ENCODE measurements around the gene OPCML. TPM values are rescaled to one million over a fixed set of nuclear protein-coding genes. Genes with fewer than 3 reads are reported as not detected.

The OPCML gene
- total RNA-seq, 4 donors from 2014 or later, result not detected

GRCh38 chr11:132636523-132636922 is 895.8 kb downstream of the OPCML start:
- 79 to 83% methylated on average over 4 of the region's 4 CpGs for WGBS, 2 donors (ENCODE audit: low coverage in 1 of 2)
- H3K27me3 ChIP-seq, result no peaks in the 10 kb centered on the region
- no peak overlapping the region for H3K4me3 ChIP-seq
- DNase-seq, result no peak
- in situ Hi-C loops (cut with MboI; ENCODE audit: low pct_ligation_motif_present in 1 of 4, low pct_unique_long_range_greater_than_20kb in 1 of 4, low sequenced_read_pairs in 3 of 4) (no loop called here), intact Hi-C loops (cut with DNase I; ENCODE audit: low total_unique reads) (no loop called here)
- H3K36me3 ChIP-seq, result no peaks in the 10 kb centered on the region
- H3K4me1 ChIP-seq, result no peaks in the 10 kb centered on the region
- TF ChIP-seq POLR2AphosphoS5 (IDR thresholded peaks at IDR 0.05) (no peak), CTCF (IDR thresholded peaks at IDR 0.05) (no peak), POLR2A (IDR thresholded peaks at IDR 0.05) (no peak), EP300 (IDR thresholded peaks at IDR 0.05; ENCODE audit: low read depth) (no peak)
- H3K27ac ChIP-seq, result no peak overlapping the region
- no peaks in the 10 kb centered on the region for H3K9me3 ChIP-seq

- Histone ChIP-seq H3K27ac (no peak overlapping the region), H3K4me3 (no peak overlapping the region), H3K36me3 (no peaks in the 10 kb centered on the region), H3K27me3 (no peaks in the 10 kb centered on the region), H3K4me1 (no peaks in the 10 kb centered on the region), H3K9me3 (no peaks in the 10 kb centered on the region)
- TF ChIP-seq POLR2A (IDR thresholded peaks at IDR 0.05), result no peak
- TF ChIP-seq POLR2AphosphoS5 (IDR thresholded peaks at IDR 0.05), result no peak
- TF ChIP-seq CTCF (IDR thresholded peaks at IDR 0.05), result no peak
- no peak for TF ChIP-seq EP300 (IDR thresholded peaks at IDR 0.05; ENCODE audit: low read depth)
- DNase-seq, result no peak
- in situ Hi-C loops (cut with MboI; ENCODE audit: low pct_ligation_motif_present in 1 of 4, low pct_unique_long_range_greater_than_20kb in 1 of 4, low sequenced_read_pairs in 3 of 4) (no loop called here), intact Hi-C loops (cut with DNase I; ENCODE audit: low total_unique reads) (no loop called here)
- 60 to 82% methylated on average over 9 of the region's 9 CpGs for WGBS, 2 donors (ENCODE audit: low coverage in 1 of 2)
Observed at GRCh38 chr11:132632641-132633124, 899.6 kb downstream of the OPCML start.

- TF ChIP-seq EP300 (IDR thresholded peaks at IDR 0.05; ENCODE audit: low read depth) (no peak), POLR2AphosphoS5 (IDR thresholded peaks at IDR 0.05) (no peak), CTCF (IDR thresholded peaks at IDR 0.05) (no peak), POLR2A (IDR thresholded peaks at IDR 0.05) (no peak)
- Histone ChIP-seq H3K4me3 (no peak overlapping the region), H3K36me3 (no peaks in the 10 kb centered on the region), H3K27me3 (no peaks in the 10 kb centered on the region), H3K9me3 (no peaks in the 10 kb centered on the region), H3K27ac (no peak overlapping the region), H3K4me1 (no peaks in the 10 kb centered on the region)
- DNase-seq, result no peak
- intact Hi-C loops (cut with DNase I; ENCODE audit: low total_unique reads) (no loop called here), in situ Hi-C loops (cut with MboI; ENCODE audit: low pct_ligation_motif_present in 1 of 4, low pct_unique_long_range_greater_than_20kb in 1 of 4, low sequenced_read_pairs in 3 of 4) (no loop called here)
- WGBS, 2 donors (ENCODE audit: low coverage in 1 of 2), result 78 to 87% methylated on average over 2 to 4 of the region's 4 CpGs
Observed at GRCh38 chr11:132631989-132632388, 900.3 kb downstream of the OPCML start.

- DNase-seq, result no peak
- intact Hi-C loops (cut with DNase I; ENCODE audit: low total_unique reads) (no loop called here), in situ Hi-C loops (cut with MboI; ENCODE audit: low pct_ligation_motif_present in 1 of 4, low pct_unique_long_range_greater_than_20kb in 1 of 4, low sequenced_read_pairs in 3 of 4) (no loop called here)
- 82 to 86% methylated on average over 3 of the region's 3 CpGs for WGBS, 2 donors (ENCODE audit: low coverage in 1 of 2)
- H3K9me3 ChIP-seq, result no peaks in the 10 kb centered on the region
- TF ChIP-seq POLR2A (IDR thresholded peaks at IDR 0.05), result no peak
- no peak for TF ChIP-seq POLR2AphosphoS5 (IDR thresholded peaks at IDR 0.05)
- no peak for TF ChIP-seq EP300 (IDR thresholded peaks at IDR 0.05; ENCODE audit: low read depth)
- no peak for TF ChIP-seq CTCF (IDR thresholded peaks at IDR 0.05)
- no peaks in the 10 kb centered on the region for H3K27me3 ChIP-seq
- no peak overlapping the region for H3K27ac ChIP-seq
- no peaks in the 10 kb centered on the region for H3K36me3 ChIP-seq
- H3K4me3 ChIP-seq, result no peak overlapping the region
- H3K4me1 ChIP-seq, result no peaks in the 10 kb centered on the region
Observed at GRCh38 chr11:132627981-132628380, 904.3 kb downstream of the OPCML start.

Data from transverse colon (tissue), 4 donors.